ENCODE data around the gene DHX9.

The DHX9 gene

GRCh38 chr1:182839209-182840066, at the start of gene DHX9:
TSS of gene DHX9 (plus strand) at chr1:182839347. CDS start at chr1:182842567, 3,220 bp downstream.
- TF ChIP-seq CTCF (IDR thresholded peaks at IDR 0.05; ENCODE audit: extremely low read depth, insufficient read depth, missing control alignments): no peak
- in situ Hi-C loops (cut with MboI; ENCODE audit: low pct_unique_long_range_greater_than_20kb, low sequenced_read_pairs, unreplicated experiment): no loop called here
- DNase-seq (ENCODE audit: low spot score): peak; percentile 98

GRCh38 chr1:182791281-182792179, 47.6 kb upstream of the DHX9 start:
- DNase-seq (ENCODE audit: low spot score): no peak
- in situ Hi-C loops (cut with MboI; ENCODE audit: low pct_unique_long_range_greater_than_20kb, low sequenced_read_pairs, unreplicated experiment): no loop called here
- no peak for TF ChIP-seq CTCF (IDR thresholded peaks at IDR 0.05; ENCODE audit: extremely low read depth, insufficient read depth, missing control alignments)

GRCh38 chr1:182794091-182794490, 45.1 kb upstream of the DHX9 start:
- in situ Hi-C loops (cut with MboI; ENCODE audit: low pct_unique_long_range_greater_than_20kb, low sequenced_read_pairs, unreplicated experiment): no loop called here
- DNase-seq (ENCODE audit: low spot score): no peak
- TF ChIP-seq CTCF (IDR thresholded peaks at IDR 0.05; ENCODE audit: extremely low read depth, insufficient read depth, missing control alignments): no peak

DNA sequence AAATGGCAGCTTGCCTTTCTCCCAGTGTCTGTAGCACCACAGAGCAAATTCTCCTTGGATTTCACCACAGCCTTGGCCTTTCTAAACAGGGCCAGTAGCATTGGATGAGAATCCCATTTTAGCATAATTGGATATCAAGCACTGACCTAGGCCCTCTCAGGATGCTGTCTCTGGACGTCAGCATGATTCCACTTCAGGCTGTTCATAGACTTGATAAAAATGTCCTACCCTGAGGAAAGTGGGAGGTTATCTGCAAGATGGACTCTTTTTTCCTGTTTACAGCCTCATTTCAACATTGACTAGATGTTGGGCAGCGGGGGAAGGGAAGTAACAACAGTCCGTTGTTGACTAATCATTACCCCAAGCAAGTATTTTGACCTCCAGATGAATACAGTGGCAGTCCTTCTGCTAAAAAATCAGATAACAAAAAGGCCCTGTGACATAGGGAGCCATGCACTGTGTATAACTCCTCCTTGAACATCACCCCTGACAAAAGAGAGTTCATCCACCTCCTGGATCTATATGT, 44.4 kb upstream of the DHX9 start:
- no peak for DNase-seq (ENCODE audit: low spot score)
- in situ Hi-C loops (cut with MboI; ENCODE audit: low pct_unique_long_range_greater_than_20kb, low sequenced_read_pairs, unreplicated experiment): no loop called here

GRCh38 chr1:182795563-182796228, 43.5 kb upstream of the DHX9 start:
- no peak for DNase-seq (ENCODE audit: low spot score)
- no peak for TF ChIP-seq CTCF (IDR thresholded peaks at IDR 0.05; ENCODE audit: extremely low read depth, insufficient read depth, missing control alignments)
- in situ Hi-C loops (cut with MboI; ENCODE audit: low pct_unique_long_range_greater_than_20kb, low sequenced_read_pairs, unreplicated experiment): no loop called here

More for the DNA sequence above, 44.4 kb upstream of the DHX9 start:
- no peak for TF ChIP-seq CTCF (IDR thresholded peaks at IDR 0.05; ENCODE audit: extremely low read depth, insufficient read depth, missing control alignments)

All from GM13977 (cell line).